OCI-LY7 (cell line): ENCODE results near the gene EP400. TPM values are rescaled to one million over a fixed set of nuclear protein-coding genes. Genes with fewer than 3 reads are reported as not detected.

ENCODE experiments used
- BruUV-seq: library from RNA; stranded (reverse); fragments of 400-500 nt; replicated peaks from 2 replicates; lab custom pipeline; 2021; lab: Mats Ljungman, UMichigan
- CTCF ChIA-PET: fragments of 300-600 bp; sonication (Branson Sonifier 250); formaldehyde crosslinking; loops from one replicate; lab custom pipeline; 2022; ENCODE audit warnings: antibody characterized with exemption; ENCODE audit not compliant: unreplicated experiment; lab: Charles Lee
- POLR2A ChIA-PET: fragments of 300-600 bp; sonication (Branson Sonifier 250); formaldehyde crosslinking; loops from one replicate; lab custom pipeline; 2022; ENCODE audit warnings: antibody characterized with exemption; lab: Charles Lee
- DNase-seq: peaks from one replicate; pipeline ENCODE4 v3.0.0-alpha.2; 2015; ENCODE audit warnings: low spot score
- H2AFZ ChIP-seq: fragments of 200-600 bp; sonication (generic), shearing (Covaris generic); 2 replicates; pipeline ENCODE4 v1.6.1; 2014; ENCODE audit warnings: mild to moderate bottlenecking, antibody characterized with exemption, low read length, moderate library complexity
- H3K27ac ChIP-seq: fragments of 200-600 bp; sonication (generic); 2 replicates; pipeline ENCODE4 v1.5.1; 2014; ENCODE audit warnings: mixed run types, low read depth, mild to moderate bottlenecking, moderate library complexity, low read length, inconsistent platforms; ENCODE audit not compliant: poor library complexity, severe bottlenecking
- H3K36me3 ChIP-seq: fragments of 200-600 bp; sonication (generic); 2 replicates; pipeline ENCODE4 v1.6.1; 2014; ENCODE audit warnings: mild to moderate bottlenecking, antibody characterized with exemption, low read length, moderate library complexity, mixed read lengths; ENCODE audit not compliant: insufficient read depth
- H3K4me1 ChIP-seq: fragments of 200-600 bp; sonication (generic); 2 replicates; pipeline ENCODE4 v1.5.1; 2014; ENCODE audit warnings: mild to moderate bottlenecking, low read length; ENCODE audit not compliant: insufficient read depth, poor library complexity, severe bottlenecking
- H3K4me2 ChIP-seq: fragments of 200-600 bp; sonication (generic); 2 replicates; pipeline ENCODE4 v1.6.1; 2014; ENCODE audit warnings: mild to moderate bottlenecking, low read length
- H3K4me3 ChIP-seq: fragments of 200-600 bp; sonication (generic); 2 replicates; pipeline ENCODE4 v1.5.1; 2014; ENCODE audit warnings: mild to moderate bottlenecking, low read depth, low read length; ENCODE audit not compliant: poor library complexity, severe bottlenecking
- H3K79me2 ChIP-seq: fragments of 200-600 bp; sonication (generic); 2 replicates; pipeline ENCODE4 v1.6.1; 2016; ENCODE audit warnings: low read depth, mild to moderate bottlenecking, low read length, moderate library complexity, mixed read lengths; ENCODE audit not compliant: insufficient read depth
- H3K9me2 ChIP-seq: fragments of 200-600 bp; sonication (generic); 2 replicates; pipeline ENCODE4 v1.6.1; 2016; ENCODE audit warnings: mild to moderate bottlenecking, low read length, mixed read lengths; ENCODE audit not compliant: insufficient read depth
- H3K9me3 ChIP-seq: fragments of 200-600 bp; sonication (generic); 2 replicates; pipeline ENCODE4 v1.6.1; 2014; ENCODE audit warnings: mild to moderate bottlenecking, mixed run types, low read length, mixed read lengths
- H4K20me1 ChIP-seq: fragments of 200-600 bp; sonication (generic); 2 replicates; pipeline ENCODE4 v1.6.1; 2014; ENCODE audit warnings: mild to moderate bottlenecking, antibody characterized with exemption, low read length, moderate library complexity, mixed read lengths; ENCODE audit not compliant: insufficient read depth
- CTCF ChIP-seq: fragments of 200-600 bp; sonication (generic); conservative IDR thresholded peaks from 2 replicates; pipeline ENCODE4 v1.5.1; 2014; ENCODE audit warnings: mild to moderate bottlenecking, antibody characterized with exemption, low read length, moderate library complexity, mixed read lengths
- EZH2phosphoT487 ChIP-seq: fragments of 200-600 bp; sonication (generic); IDR thresholded peaks from 2 replicates; pipeline ENCODE4 v1.6.1; 2018; ENCODE audit warnings: low read depth, borderline replicate concordance, mild to moderate bottlenecking, mixed run types, antibody characterized with exemption, low read length, moderate library complexity, mixed read lengths
- intact Hi-C: fragments of 100-400 bp; cut with micrococcal nuclease; formaldehyde crosslinking; loops from one replicate; pipeline ENCODE4 v1.10.0; 2022; ENCODE audit not compliant: unreplicated experiment
- total RNA-seq, 2 experiments: library from RNA; depleted of rRNA in 1 of 2; stranded (reverse); fragments of >200 nt in 1 of 2; shearing (Covaris generic) in 1 of 2; gene quantifications; 2 replicates each; pipeline ENCODE4 v1.2.3, GENCODE V29; 2014 to 2022

EP400 gene
- total RNA-seq, 2 experiments from 2014 or later: 20.7 to 56.2 TPM

GRCh38 chr12:132020292-132020691 lies 70.5 kb downstream of the EP400 start:
- intact Hi-C loops: no loop called here
- H3K4me2 ChIP-seq: no peak overlapping the region
- peaks cover 87% of the 10 kb centered on the region for H3K36me3 ChIP-seq
- H3K4me3 ChIP-seq: no peak overlapping the region
- no TSS peak for BruUV-seq
- no peak overlapping the region for H2AFZ ChIP-seq
- POLR2A ChIA-PET: no interaction called here
- CTCF ChIA-PET: no interaction called here
- no peaks in the 10 kb centered on the region for H3K9me3 ChIP-seq
- no peaks in the 10 kb centered on the region for H3K9me2 ChIP-seq
- no peak for DNase-seq
- no peak overlapping the region for H3K27ac ChIP-seq
- H3K79me2 ChIP-seq: no peaks in the 10 kb centered on the region
- no peaks in the 10 kb centered on the region for H4K20me1 ChIP-seq
- no peak for TF ChIP-seq EZH2phosphoT487
- TF ChIP-seq CTCF: no peak
- H3K4me1 ChIP-seq: no peaks in the 10 kb centered on the region

DNA sequence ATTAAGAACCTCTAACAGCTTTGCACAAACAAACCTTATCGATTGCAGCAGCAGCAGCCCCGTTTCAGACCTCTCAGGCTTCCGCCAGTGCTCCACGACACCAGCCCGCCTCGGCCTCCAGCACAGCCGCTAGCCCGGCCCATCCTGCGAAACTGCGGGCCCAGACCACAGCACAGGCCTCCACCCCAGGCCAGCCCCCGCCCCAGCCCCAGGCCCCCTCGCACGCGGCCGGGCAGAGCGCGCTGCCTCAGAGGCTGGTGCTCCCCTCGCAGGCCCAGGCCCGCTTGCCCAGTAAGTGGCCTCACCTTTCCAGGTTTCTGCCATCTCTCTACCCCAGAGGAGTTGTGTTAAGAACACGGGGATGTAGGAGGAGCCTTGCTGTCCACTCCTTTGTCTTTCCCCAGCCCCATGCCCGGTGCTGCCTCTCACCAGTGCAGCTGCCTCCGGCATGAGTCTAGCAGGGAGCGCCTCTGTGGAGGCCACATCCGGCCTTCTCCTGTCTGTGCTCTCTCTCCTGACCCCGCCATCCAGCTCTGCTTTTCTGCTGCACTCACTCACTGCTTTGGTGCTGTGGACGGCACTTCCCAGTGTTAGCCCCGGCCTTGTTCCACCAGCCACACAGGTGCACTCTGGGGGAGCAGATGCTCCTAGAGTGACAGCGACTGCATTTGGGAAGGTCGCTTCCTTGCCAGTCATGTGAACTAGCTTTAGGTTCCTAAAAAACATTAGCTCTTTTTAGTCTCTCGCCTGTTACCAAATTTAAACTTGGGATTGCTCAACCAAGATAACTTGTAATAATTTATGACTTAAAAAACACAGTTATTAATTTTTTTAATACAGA lies 71.5 kb downstream of the EP400 start:
- ChIA-PET POLR2A (no interaction called here), CTCF (no interaction called here)
- Histone ChIP-seq H3K36me3 (peaks cover 87% of the 10 kb centered on the region), H3K27ac (no peak overlapping the region), H3K4me2 (no peak overlapping the region), H3K79me2 (no peaks in the 10 kb centered on the region), H3K4me3 (no peak overlapping the region), H3K9me2 (no peaks in the 10 kb centered on the region), H4K20me1 (no peaks in the 10 kb centered on the region), H2AFZ (no peak overlapping the region), H3K9me3 (no peaks in the 10 kb centered on the region), H3K4me1 (no peaks in the 10 kb centered on the region)
- no TSS peak for BruUV-seq
- intact Hi-C loops: no loop called here
- TF ChIP-seq EZH2phosphoT487 (no peak), CTCF (no peak)
- no peak for DNase-seq

- Histone ChIP-seq H3K4me1 (no peaks in the 10 kb centered on the region), H3K79me2 (no peaks in the 10 kb centered on the region), H3K27ac (no peak overlapping the region), H3K36me3 (peaks cover 94% of the 10 kb centered on the region), H4K20me1 (no peaks in the 10 kb centered on the region), H3K4me3 (no peak overlapping the region), H3K9me2 (no peaks in the 10 kb centered on the region), H3K9me3 (no peaks in the 10 kb centered on the region), H2AFZ (no peak overlapping the region), H3K4me2 (no peak overlapping the region)
- intact Hi-C loops: no loop called here
- DNase-seq: no peak
- TF ChIP-seq CTCF (no peak), EZH2phosphoT487 (no peak)
- POLR2A ChIA-PET: no interaction called here
- CTCF ChIA-PET: no interaction called here
- no TSS peak for BruUV-seq
These were observed 72.2 kb downstream of the EP400 start for GRCh38 chr12:132021965-132022364.
